ENCODE measurements around the gene PTH1R. TPM values are rescaled to one million over a fixed set of nuclear protein-coding genes. Genes with fewer than 3 reads are reported as not detected.

The PTH1R gene
- total and polyA plus RNA-seq, 12 donors, result 1.5 to 89.8 (median 4.2) TPM

GRCh38 chr3:46946856-46947545, 69.5 kb downstream of the PTH1R start:
- H3K4me1 ChIP-seq, result peaks cover 45 to 95% (median 89%) of the 10 kb centered on the region in 9 donors
- WGBS, 2 donors, result 39 to 42% methylated on average over 7 of the region's 7 CpGs
- intact Hi-C loops (cut with DNase I), result no loop called here
- DNase-seq (peak in 1 of 2 donors; percentile 40), ATAC-seq (peak in 6 of 8 donors; percentile 8 to 28 (median 22))
- H3K36me3 ChIP-seq, result peaks cover 0 to 28% (median 0%) of the 10 kb centered on the region in 9 donors
- no peak for TF ChIP-seq CTCF (IDR thresholded peaks at IDR 0.05)
- no peaks in the 10 kb centered on the region for H3K9me3 ChIP-seq
- peak overlapping the region; percentile 55 to 92 (median 84) for H3K27ac ChIP-seq
- H3K4me3 ChIP-seq, result no peak overlapping the region
- no peaks in the 10 kb centered on the region for H3K27me3 ChIP-seq

- intact Hi-C loops (cut with DNase I), result no loop called here
- Histone ChIP-seq H3K27ac (peak overlapping the region; percentile 55 to 92 (median 84)), H3K4me3 (no peak overlapping the region), H3K9me3 (no peaks in the 10 kb centered on the region), H3K27me3 (no peaks in the 10 kb centered on the region), H3K4me1 (peaks cover 45 to 95% (median 89%) of the 10 kb centered on the region in 9 donors), H3K36me3 (peaks cover 0 to 25% (median 0%) of the 10 kb centered on the region in 9 donors)
- TF ChIP-seq CTCF (IDR thresholded peaks at IDR 0.05), result no peak
- no peak for ATAC-seq
- DNase-seq, result no peak
- whole genome bisulfite sequencing, 2 donors, result 67 to 68% methylated on average over 4 of the region's 4 CpGs
These were observed 70.0 kb downstream of the PTH1R start for GRCh38 chr3:46947546-46947901.

- peaks cover 41 to 95% (median 89%) of the 10 kb centered on the region in 9 donors for H3K4me1 ChIP-seq
- DNase-seq (peak in 1 of 2 donors; percentile 62), ATAC-seq (peak; percentile 5 to 83 (median 72))
- WGBS, 2 donors, result 39 to 43% methylated on average over 19 of the region's 19 CpGs
- H3K27ac ChIP-seq, result peak overlapping the region; percentile 55 to 92 (median 84)
- TF ChIP-seq CTCF (IDR thresholded peaks at IDR 0.05), result no peak
- H3K36me3 ChIP-seq, result peaks cover 0 to 25% (median 0%) of the 10 kb centered on the region in 9 donors
- intact Hi-C loops (cut with DNase I), result loop anchor here in 1 of 10 donors (2.0 kb wide), 1 partner anchor 17 kb away; no protein-coding TSS in a partner anchor
- peak overlapping the region in 2 of 10 donors; percentile 1 to 14 for H3K4me3 ChIP-seq
- H3K27me3 ChIP-seq, result no peaks in the 10 kb centered on the region
- no peaks in the 10 kb centered on the region for H3K9me3 ChIP-seq
These were observed 70.7 kb downstream of the PTH1R start for GRCh38 chr3:46947981-46948791.
